ENCODE data around the gene DYNC1H1. TPM values are rescaled to one million over a fixed set of nuclear protein-coding genes. Genes with fewer than 3 reads are reported as not detected.

DYNC1H1 gene
- total RNA-seq, 1 donor from 2014 or later, result 237 TPM

DNA sequence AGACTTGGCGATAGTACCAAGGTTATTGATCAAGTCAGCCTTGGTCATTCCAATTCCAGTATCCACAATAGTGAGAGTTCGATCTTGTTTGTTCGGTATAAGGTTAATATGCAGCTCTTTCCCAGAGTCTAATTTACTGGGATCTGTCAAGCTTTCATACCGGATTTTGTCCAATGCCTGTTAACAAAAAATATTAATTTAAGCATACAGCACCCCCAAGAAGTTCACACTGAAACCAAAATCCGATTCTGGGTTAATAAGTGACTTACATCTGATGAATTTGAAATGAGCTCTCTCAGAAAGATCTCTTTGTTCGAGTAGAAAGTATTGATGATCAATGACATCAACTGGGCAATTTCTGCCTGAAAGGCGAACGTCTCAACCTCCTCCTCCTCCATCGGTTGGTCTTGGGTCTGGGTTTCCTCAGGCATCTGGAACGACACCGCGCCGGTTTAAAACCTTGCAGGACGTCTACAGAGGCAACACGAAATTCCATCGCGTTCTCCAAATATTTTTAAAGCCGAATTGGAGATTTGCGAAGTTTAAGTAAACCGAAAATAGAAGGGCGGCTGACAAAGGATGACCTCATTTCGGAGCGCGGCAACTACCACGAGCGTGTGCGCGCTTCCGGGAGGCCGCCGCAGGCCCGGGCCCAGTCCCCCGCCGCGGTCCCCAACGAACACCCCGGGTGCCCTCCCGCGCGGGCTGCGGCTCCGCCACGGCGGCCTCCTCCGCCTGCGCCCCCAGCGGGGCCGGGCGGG, 121.8 kb downstream of the DYNC1H1 start:
- Histone ChIP-seq H3K27me3 (no peaks in the 10 kb centered on the region), H3K9me3 (ENCODE audit: low read depth) (no peaks in the 10 kb centered on the region), H3K36me3 (peaks cover 34% of the 10 kb centered on the region), H3K4me2 (peak overlapping the region; percentile 97), H3F3A (ENCODE audit: low read depth) (peaks cover 62% of the 10 kb centered on the region), H4K20me1 (ENCODE audit: low read depth) (peaks cover 51% of the 10 kb centered on the region), H3K27ac (peak overlapping the region; percentile 85), H2AFZ (replicated peaks) (no peak overlapping the region), H3K79me2 (ENCODE audit: low read depth) (peaks cover 55% of the 10 kb centered on the region), H3K4me1 (peaks cover 45% of the 10 kb centered on the region), H3K4me3 (peak overlapping the region; percentile 75), H3K9ac (peak overlapping the region; percentile 83)
- H3K4me3 Mint-ChIP-seq, result peak overlapping the region; percentile 96
- peak overlapping the region; percentile 96 for H3K27ac Mint-ChIP-seq
- peaks cover 55% of the 10 kb centered on the region for H3K4me1 Mint-ChIP-seq
- TF ChIP-seq CTCF (IDR thresholded peaks at IDR 0.05) (no peak), EZH2 (IDR thresholded peaks at IDR 0.05) (no peak), EZH2phosphoT487 (IDR thresholded peaks at IDR 0.05) (no peak)
- no peak for DNase-seq (ENCODE audit: low spot score)
- H3K36me3 Mint-ChIP-seq, result peaks cover 43% of the 10 kb centered on the region
- no peaks in the 10 kb centered on the region for H3K9me3 Mint-ChIP-seq
- H3K27me3 Mint-ChIP-seq (ENCODE audit: insufficient read depth, low read depth), result peaks cover 6% of the 10 kb centered on the region

- peak overlapping the region; percentile 97 for H3K4me2 ChIP-seq
- Mint-ChIP-seq H3K4me3 (peak overlapping the region; percentile 87), H3K27me3 (ENCODE audit: insufficient read depth, low read depth) (peaks cover 6% of the 10 kb centered on the region), H3K4me1 (peaks cover 54% of the 10 kb centered on the region), H3K36me3 (peaks cover 39% of the 10 kb centered on the region), H3K9me3 (no peaks in the 10 kb centered on the region), H3K27ac (peak overlapping the region; percentile 91)
- peak overlapping the region; percentile 75 for H3K4me3 ChIP-seq
- peaks cover 46% of the 10 kb centered on the region for H4K20me1 ChIP-seq (ENCODE audit: low read depth)
- no peaks in the 10 kb centered on the region for H3K9me3 ChIP-seq (ENCODE audit: low read depth)
- TF ChIP-seq CTCF (IDR thresholded peaks at IDR 0.05) (no peak), EZH2 (IDR thresholded peaks at IDR 0.05) (no peak), EZH2phosphoT487 (IDR thresholded peaks at IDR 0.05) (no peak)
- peak overlapping the region; percentile 85 for H3K27ac ChIP-seq
- no peaks in the 10 kb centered on the region for H3K27me3 ChIP-seq
- H3K9ac ChIP-seq, result peak overlapping the region; percentile 80
- H3K36me3 ChIP-seq, result peaks cover 31% of the 10 kb centered on the region
- H3K4me1 ChIP-seq, result peaks cover 45% of the 10 kb centered on the region
- peaks cover 56% of the 10 kb centered on the region for H3F3A ChIP-seq (ENCODE audit: low read depth)
- H2AFZ ChIP-seq (replicated peaks), result no peak overlapping the region
- no peak for DNase-seq (ENCODE audit: low spot score)
- H3K79me2 ChIP-seq (ENCODE audit: low read depth), result peaks cover 53% of the 10 kb centered on the region
These were observed 122.3 kb downstream of the DYNC1H1 start for GRCh38 chr14:102086709-102086971.

DNA sequence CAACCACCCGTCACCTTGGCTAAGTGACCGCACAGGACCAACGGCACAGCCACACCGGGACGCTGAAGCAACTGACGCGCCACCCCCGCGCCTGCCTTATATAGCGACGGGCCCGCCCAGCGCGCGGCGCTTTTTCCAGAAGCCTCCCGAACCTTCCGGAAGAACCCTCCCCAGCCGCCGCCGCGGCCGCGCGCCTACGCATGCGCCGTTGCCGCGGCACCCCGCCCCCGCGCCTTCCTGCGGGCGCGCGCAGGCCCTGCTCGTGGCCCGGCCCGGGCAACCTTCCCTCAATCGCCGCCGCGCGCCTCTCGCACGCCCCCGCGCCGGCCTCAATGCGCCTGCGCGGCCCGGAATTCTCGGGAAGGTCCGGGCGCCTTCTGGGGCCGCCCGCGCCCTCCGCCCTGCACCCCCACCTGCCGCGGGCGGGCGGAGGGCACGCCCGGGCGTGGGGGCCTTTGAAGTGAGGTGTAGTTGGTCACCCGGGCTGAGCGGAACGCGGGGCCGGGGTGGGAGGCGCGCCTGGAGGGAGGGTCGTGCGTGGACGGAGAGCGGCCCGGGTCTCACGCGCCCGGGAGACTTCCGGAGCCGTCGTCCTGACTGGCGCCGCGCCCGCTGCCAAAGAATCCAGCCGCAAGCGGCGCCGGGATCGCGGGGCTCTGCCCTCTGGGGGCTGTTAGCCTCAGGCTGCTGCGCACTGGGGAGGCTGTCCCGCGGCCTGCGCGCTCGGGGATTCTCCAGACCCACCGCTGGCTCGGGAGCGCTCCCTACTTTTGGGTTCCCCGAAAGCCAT, 122.8 kb downstream of the DYNC1H1 start, which contains the start of gene HSP90AA1:
Gene HSP90AA1, minus strand, starts transcription at position 73 of the 790 bp plus-strand sequence. CDS start 666 bp downstream, outside the sequence.
- Histone ChIP-seq H3K9me3 (ENCODE audit: low read depth) (no peaks in the 10 kb centered on the region), H3K4me3 (peak within 1 kb of the TSS; percentile 75), H3K4me1 (peaks cover 44% of the 10 kb centered on the region), H3K79me2 (ENCODE audit: low read depth) (peaks cover 48% of the 10 kb centered on the region), H3K4me2 (peak within 1 kb of the TSS; percentile 97), H3K36me3 (peaks cover 26% of the 10 kb centered on the region), H3K27me3 (no peaks in the 10 kb centered on the region), H2AFZ (replicated peaks) (peak within 1 kb of the TSS; percentile 92), H4K20me1 (ENCODE audit: low read depth) (peaks cover 40% of the 10 kb centered on the region), H3K27ac (peak within 1 kb of the TSS; percentile 93), H3K9ac (peak within 1 kb of the TSS; percentile 83), H3F3A (ENCODE audit: low read depth) (peaks cover 51% of the 10 kb centered on the region)
- no peak for TF ChIP-seq EZH2 (IDR thresholded peaks at IDR 0.05)
- TF ChIP-seq EZH2phosphoT487 (IDR thresholded peaks at IDR 0.05), result no peak
- no peak for TF ChIP-seq CTCF (IDR thresholded peaks at IDR 0.05)
- Mint-ChIP-seq H3K27ac (peak within 1 kb of the TSS; percentile 96), H3K4me3 (peak within 1 kb of the TSS; percentile 96), H3K27me3 (ENCODE audit: insufficient read depth, low read depth) (peaks cover 6% of the 10 kb centered on the region), H3K4me1 (peaks cover 49% of the 10 kb centered on the region), H3K9me3 (no peaks in the 10 kb centered on the region), H3K36me3 (peaks cover 34% of the 10 kb centered on the region)
- DNase-seq (ENCODE audit: low spot score), result peak; percentile 98
